HG02678 (cell line): Measurements from ENCODE around the gene ALKBH7.

ENCODE experiments used
- ATAC-seq: cut with Tn5 transposase; IDR thresholded peaks from one replicate; pipeline ENCODE4 v1.9.1; 2021; ENCODE audit warnings: mild to moderate bottlenecking, moderate library complexity; ENCODE audit not compliant: unreplicated experiment

The ALKBH7 gene

DNA sequence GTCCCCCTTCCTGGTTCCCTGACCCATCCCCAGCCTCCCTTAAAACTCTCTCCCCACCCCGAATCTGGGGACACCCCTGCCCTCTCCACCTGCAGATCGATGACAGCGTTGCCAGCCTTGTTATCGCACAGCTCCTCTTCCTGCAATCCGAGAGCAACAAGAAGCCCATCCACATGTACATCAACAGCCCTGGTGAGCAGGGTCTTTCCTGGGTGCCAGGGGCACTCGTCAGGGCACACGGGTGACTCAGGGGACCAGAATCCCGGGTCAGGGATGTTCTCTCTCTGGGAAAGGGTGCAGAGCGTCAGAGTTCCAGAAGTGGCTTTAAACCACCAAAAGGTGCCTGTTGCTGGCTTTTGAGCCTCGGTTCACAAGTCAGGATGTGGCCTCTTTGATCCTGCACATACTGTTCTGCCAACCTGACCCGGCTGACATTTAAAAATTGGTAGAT, 10.2 kb upstream of the ALKBH7 start:
- ATAC-seq, result no peak

- ATAC-seq, result no peak
Observed at GRCh38 chr19:6364353-6364752, 8.2 kb upstream of the ALKBH7 start.

- peak; percentile 59 for ATAC-seq
Observed at GRCh38 chr19:6373096-6373812, 660 bp downstream of the ALKBH7 start.

- no peak for ATAC-seq
Observed at GRCh38 chr19:6373813-6374108, 1.2 kb downstream of the ALKBH7 start.

GRCh38 chr19:6374161-6374709, 1.6 kb downstream of the ALKBH7 start:
- ATAC-seq, result no peak

GRCh38 chr19:6374711-6375410, 2.3 kb downstream of the ALKBH7 start:
- ATAC-seq, result no peak

GRCh38 chr19:6375411-6376010, 2.9 kb downstream of the ALKBH7 start, which contains the start of gene PSPN:
TSS of gene PSPN (minus strand) at chr19:6375933. CDS start at chr19:6375849, 84 bp downstream.
- ATAC-seq, result no peak

DNA sequence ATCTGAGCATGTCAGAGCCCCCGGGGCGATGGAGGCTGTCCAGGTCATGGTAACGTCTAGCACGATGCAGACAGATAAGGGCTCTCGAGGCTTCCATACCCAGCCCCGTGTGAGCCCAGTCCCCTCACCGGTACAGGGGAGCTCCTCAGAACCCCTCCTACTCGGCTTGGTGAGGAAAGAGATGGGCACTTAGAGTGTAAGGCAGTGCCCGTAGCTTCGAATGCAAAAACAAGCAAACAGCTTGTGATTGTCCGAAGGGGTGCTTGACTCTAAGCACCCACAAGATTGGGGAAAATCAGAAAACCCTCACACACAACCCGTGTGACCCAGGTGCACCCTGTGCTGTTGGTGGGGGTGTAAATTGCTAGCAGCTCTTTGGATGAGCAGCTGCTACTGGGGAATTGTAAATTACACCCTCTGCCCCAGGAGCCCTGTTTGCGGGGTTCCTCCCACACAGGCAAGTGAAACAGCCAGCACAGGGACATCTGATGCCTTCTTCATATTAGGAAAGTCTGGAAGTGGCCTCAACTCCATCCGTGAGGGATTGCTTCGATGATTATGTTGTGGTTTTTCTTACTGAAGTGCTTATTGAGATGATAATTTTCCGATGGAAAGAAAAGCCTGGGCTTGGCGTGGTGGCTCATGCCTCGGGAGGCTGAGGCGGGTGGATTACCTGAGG, 4.1 kb downstream of the ALKBH7 start:
- no peak for ATAC-seq

- ATAC-seq, result no peak
Observed at GRCh38 chr19:6378041-6378440, 5.4 kb downstream of the ALKBH7 start.

GRCh38 chr19:6378486-6378885, 5.9 kb downstream of the ALKBH7 start:
- no peak for ATAC-seq

- no peak for ATAC-seq
Observed at GRCh38 chr19:6379744-6380143, 7.2 kb downstream of the ALKBH7 start.

GRCh38 chr19:6381030-6381750, 8.6 kb downstream of the ALKBH7 start:
- ATAC-seq, result no peak

GRCh38 chr19:6383188-6383587, 10.6 kb downstream of the ALKBH7 start:
- ATAC-seq, result no peak

GRCh38 chr19:6384381-6384780, 11.8 kb downstream of the ALKBH7 start:
- no peak for ATAC-seq

DNA sequence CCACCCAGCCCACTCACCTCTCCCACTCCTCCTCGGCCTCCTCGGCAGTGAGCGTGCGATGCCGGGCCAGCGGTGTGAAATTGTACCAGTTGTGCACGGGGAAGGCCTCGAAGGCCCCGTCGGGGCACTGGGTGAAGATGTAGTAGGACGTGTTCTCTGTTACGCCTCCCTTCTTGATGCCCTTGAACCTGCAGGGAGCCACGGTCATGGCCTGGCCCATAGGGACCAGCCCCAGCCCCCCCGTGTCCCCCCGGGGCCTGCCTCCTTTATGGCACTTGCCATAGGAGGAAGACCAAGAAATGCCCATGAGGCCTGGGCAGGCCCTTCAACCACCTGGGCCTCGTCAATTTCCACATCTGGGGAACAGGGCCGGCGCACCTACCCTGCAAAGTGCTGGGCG, 14.8 kb downstream of the ALKBH7 start:
- ATAC-seq, result no peak

GRCh38 chr19:6392221-6393073, 19.9 kb downstream of the ALKBH7 start:
- ATAC-seq, result no peak

- ATAC-seq, result peak; percentile 86
Observed at GRCh38 chr19:6393074-6393982, 20.7 kb downstream of the ALKBH7 start, which contains the start of gene GTF2F1. TSS of gene GTF2F1 (minus strand) at chr19:6393164. CDS start at chr19:6392995, 169 bp downstream.

- ATAC-seq, result no peak
Observed at GRCh38 chr19:6393983-6394412, 21.4 kb downstream of the ALKBH7 start.
